ENCODE data around the gene HSD11B2. TPM values are rescaled to one million over a fixed set of nuclear protein-coding genes. Genes with fewer than 3 reads are reported as not detected.

The HSD11B2 gene
- total and polyA plus RNA-seq, 10 of the 15 experiments (the other 5 are each of a cell fraction or from before 2014, with no cell fraction given) = 0.09 to 0.34 (median 0.21) TPM; not detected in 2

GRCh38 chr16:67426022-67426421, 4.9 kb upstream of the HSD11B2 start (continued):
- TF ChIP-seq MYB (IDR thresholded peaks at IDR 0.05; ENCODE audit: borderline replicate concordance, low read depth, low read length) (no peak), NFYB (IDR thresholded peaks at IDR 0.05; ENCODE audit: insufficient read depth, low read depth, low read length) (no peak), MXI1 (IDR thresholded peaks at IDR 0.05; ENCODE audit: low read depth, low read length) (no peak), SMC3 (IDR thresholded peaks at IDR 0.05; ENCODE audit: borderline replicate concordance, low read length) (no peak), PBX3 (IDR thresholded peaks at IDR 0.05; ENCODE audit: insufficient replicate concordance, low read depth, low read length) (no peak), PAX8 (IDR thresholded peaks at IDR 0.05) (no peak), RELA (IDR thresholded peaks at IDR 0.05; ENCODE audit: borderline replicate concordance, partially characterized antibody) (no peak), NFIC (IDR thresholded peaks at IDR 0.05; ENCODE audit: low read depth, low read length) (no peak), CBFB (IDR thresholded peaks at IDR 0.05; ENCODE audit: low read depth) (no peak), ZNF592 (IDR thresholded peaks at IDR 0.05) (no peak)
- TF ChIP-seq, protein P1, sequence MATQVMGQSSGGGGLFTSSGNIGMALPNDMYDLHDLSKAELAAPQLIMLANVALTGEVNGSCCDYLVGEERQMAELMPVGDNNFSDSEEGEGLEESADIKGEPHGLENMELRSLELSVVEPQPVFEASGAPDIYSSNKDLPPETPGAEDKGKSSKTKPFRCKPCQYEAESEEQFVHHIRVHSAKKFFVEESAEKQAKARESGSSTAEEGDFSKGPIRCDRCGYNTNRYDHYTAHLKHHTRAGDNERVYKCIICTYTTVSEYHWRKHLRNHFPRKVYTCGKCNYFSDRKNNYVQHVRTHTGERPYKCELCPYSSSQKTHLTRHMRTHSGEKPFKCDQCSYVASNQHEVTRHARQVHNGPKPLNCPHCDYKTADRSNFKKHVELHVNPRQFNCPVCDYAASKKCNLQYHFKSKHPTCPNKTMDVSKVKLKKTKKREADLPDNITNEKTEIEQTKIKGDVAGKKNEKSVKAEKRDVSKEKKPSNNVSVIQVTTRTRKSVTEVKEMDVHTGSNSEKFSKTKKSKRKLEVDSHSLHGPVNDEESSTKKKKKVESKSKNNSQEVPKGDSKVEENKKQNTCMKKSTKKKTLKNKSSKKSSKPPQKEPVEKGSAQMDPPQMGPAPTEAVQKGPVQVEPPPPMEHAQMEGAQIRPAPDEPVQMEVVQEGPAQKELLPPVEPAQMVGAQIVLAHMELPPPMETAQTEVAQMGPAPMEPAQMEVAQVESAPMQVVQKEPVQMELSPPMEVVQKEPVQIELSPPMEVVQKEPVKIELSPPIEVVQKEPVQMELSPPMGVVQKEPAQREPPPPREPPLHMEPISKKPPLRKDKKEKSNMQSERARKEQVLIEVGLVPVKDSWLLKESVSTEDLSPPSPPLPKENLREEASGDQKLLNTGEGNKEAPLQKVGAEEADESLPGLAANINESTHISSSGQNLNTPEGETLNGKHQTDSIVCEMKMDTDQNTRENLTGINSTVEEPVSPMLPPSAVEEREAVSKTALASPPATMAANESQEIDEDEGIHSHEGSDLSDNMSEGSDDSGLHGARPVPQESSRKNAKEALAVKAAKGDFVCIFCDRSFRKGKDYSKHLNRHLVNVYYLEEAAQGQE (IDR thresholded peaks at IDR 0.05; ENCODE audit: low read depth, low read length) = no peak
